HFF-Myc (cell line): Measurements from ENCODE around the gene GBE1.

Experiments
- DNase-seq: peaks from one replicate; pipeline ENCODE4 v3.0.0-alpha.2; 2011; ENCODE audit warnings: low read depth; ENCODE audit errors: extremely low read depth
- H3K4me3 ChIP-seq: replicated peaks from 2 replicates; pipeline ENCODE4 v1.5.1; 2011; ENCODE audit warnings: low read depth, mild to moderate bottlenecking, control low read depth, low read length
- CTCF ChIP-seq: IDR thresholded peaks from 2 replicates; pipeline ENCODE4 v1.5.1; 2012; ENCODE audit warnings: mild to moderate bottlenecking, low read depth, low read length, control low read depth; ENCODE audit errors: missing control alignments

Gene GBE1

DNA sequence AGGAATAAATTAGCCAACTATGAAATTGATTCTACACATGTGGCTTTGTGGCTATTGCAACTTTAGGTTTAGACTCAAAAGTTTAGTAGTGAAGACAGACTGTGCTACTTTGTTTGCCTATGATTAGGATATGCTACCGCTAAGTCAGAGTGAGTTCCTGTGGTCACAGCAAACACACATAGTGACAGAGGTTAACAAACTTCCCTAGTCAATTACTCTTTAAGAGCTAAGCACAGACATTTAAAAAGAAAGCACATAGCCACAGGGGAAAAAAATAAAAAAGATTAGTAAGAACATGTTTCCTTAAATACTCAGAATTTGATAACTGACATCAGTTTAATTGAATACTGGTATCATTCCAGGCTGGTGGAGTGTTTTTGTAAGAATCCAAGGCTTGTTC is 207.1 kb downstream of the GBE1 start:
- DNase-seq, result peak; percentile 47
- H3K4me3 ChIP-seq, result no peak overlapping the region
- no peak for TF ChIP-seq CTCF

DNA sequence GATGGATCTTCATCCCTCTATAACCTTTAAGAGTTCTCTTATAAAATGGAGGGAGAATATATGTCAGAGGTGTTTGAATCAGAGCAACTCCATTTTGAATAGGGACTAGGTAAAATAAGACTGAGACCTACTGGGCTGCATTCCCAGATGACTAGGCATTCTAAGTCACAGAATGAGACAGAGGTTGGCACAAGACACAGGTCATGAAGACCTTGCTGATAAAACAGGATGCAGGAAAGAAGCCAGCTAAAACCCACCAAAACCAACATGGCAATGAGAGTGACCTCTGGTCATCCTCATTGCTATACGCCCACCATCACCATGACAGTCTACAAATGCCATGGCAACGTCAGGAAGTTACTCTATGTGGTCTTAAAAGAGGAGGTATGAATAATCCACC is 211.0 kb downstream of the GBE1 start:
- no peak for DNase-seq
- no peak overlapping the region for H3K4me3 ChIP-seq
- TF ChIP-seq CTCF, result no peak

- no peak for TF ChIP-seq CTCF
- no peak overlapping the region for H3K4me3 ChIP-seq
- DNase-seq, result no peak
Observed at GRCh38 chr3:81549831-81550230, 211.6 kb downstream of the GBE1 start.

GRCh38 chr3:81549388-81549787 is 212.1 kb downstream of the GBE1 start:
- DNase-seq, result no peak
- TF ChIP-seq CTCF, result no peak
- no peak overlapping the region for H3K4me3 ChIP-seq

DNA sequence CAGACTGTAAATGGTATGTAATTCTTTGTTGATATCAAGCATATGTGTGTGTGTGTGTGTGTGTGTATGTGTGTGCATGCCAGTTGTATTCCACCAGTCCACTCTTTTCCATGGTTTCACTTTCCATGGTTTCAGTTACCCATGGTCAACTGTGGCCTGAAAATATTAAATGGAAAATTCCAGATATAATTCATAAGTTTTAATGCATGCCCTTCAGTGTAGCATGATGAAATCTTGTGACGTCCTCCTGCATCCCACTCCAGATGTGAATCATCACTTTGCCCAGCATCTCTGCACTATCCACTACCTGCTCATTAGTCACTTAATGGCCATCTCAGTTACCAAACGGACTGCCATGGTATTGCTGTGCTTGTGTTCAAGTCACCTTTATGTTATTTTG is 215.9 kb downstream of the GBE1 start:
- TF ChIP-seq CTCF, result no peak
- no peak for DNase-seq
- H3K4me3 ChIP-seq, result no peak overlapping the region

GRCh38 chr3:81544385-81544784 is 217.1 kb downstream of the GBE1 start:
- DNase-seq, result no peak
- TF ChIP-seq CTCF, result no peak
- no peak overlapping the region for H3K4me3 ChIP-seq

DNA sequence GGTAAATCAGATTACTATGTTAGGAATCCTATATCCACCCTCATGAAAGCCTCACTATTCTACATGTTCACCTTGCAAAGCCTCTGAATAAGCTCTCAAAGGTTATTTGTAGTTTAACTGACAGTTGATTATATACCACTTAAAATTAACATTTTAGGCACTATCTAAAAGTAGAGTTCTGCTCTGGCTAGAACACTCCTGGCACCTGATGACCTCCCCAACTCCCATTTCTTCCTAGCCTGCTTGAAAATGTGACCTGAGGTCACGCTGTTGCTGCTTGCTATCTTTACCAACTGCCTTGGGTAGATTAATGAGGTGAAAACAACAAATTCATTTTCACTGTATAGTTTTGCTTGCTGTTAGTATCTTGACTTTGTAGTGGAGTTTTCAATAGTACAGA is 220.7 kb downstream of the GBE1 start:
- H3K4me3 ChIP-seq, result no peak overlapping the region
- TF ChIP-seq CTCF, result no peak
- DNase-seq, result no peak
